H1 (cell line): ENCODE results near the gene ADORA1. TPM values are rescaled to one million over a fixed set of nuclear protein-coding genes. Genes with fewer than 3 reads are reported as not detected.

Experiments
- CTCF ChIA-PET: fragments of 300-600 bp; sonication (Branson Sonifier 250); formaldehyde crosslinking; loops from one replicate; lab custom pipeline; 2021; ENCODE audit not compliant: partially characterized antibody; lab: Charles Lee
- POLR2A ChIA-PET: fragments of 300-600 bp; sonication (Branson Sonifier 250); formaldehyde crosslinking; loops from one replicate; lab custom pipeline; 2021; ENCODE audit warnings: inconsistent platforms; ENCODE audit not compliant: partially characterized antibody; lab: Charles Lee
- DNase-seq, 2 experiments: peaks; one replicate each; pipeline versions ENCODE4 v3.0.0 to v3.0.0-alpha.2; 2010 to 2022; ENCODE audit warnings: low spot score in 2 of 2, low read depth in 1 of 2, mixed read lengths in 1 of 2
- FAIRE-seq: peaks from 2 replicates; lab custom pipeline; 2011; peaks lifted over from hg19 to GRCh38; lab: Jason Lieb, UNC
- H2AFZ ChIP-seq: 2 replicates; pipeline ENCODE4 v1.8.1; 2012; ENCODE audit warnings: low read length, inconsistent platforms
- H2AK5ac ChIP-seq: 2 replicates; pipeline ENCODE4 v1.6.1; 2013; ENCODE audit warnings: low read depth, low read length
- H2BK120ac ChIP-seq: replicated peaks from 2 replicates; pipeline ENCODE3; 2013; ENCODE audit warnings: low read depth, low read length, inconsistent platforms
- H2BK12ac ChIP-seq: 2 replicates; pipeline ENCODE4 v1.6.1; 2013; ENCODE audit warnings: low read depth, low read length
- H2BK15ac ChIP-seq: 2 replicates; pipeline ENCODE4 v1.6.1; 2013; ENCODE audit warnings: low read length
- H2BK20ac ChIP-seq: 2 replicates; pipeline ENCODE4 v1.6.1; 2013; ENCODE audit warnings: low read length
- H2BK5ac ChIP-seq: 2 replicates; pipeline ENCODE4 v1.6.1; 2013; ENCODE audit warnings: low read depth, low read length
- H3K14ac ChIP-seq: 2 replicates; pipeline ENCODE4 v1.6.1; 2013; ENCODE audit warnings: inconsistent platforms; ENCODE audit not compliant: insufficient read length
- H3K18ac ChIP-seq: 2 replicates; pipeline ENCODE4 v1.6.1; 2013; ENCODE audit warnings: low read length; ENCODE audit errors: extremely low read depth
- H3K23ac ChIP-seq: 2 replicates; pipeline ENCODE4 v1.6.1; 2013; ENCODE audit warnings: inconsistent platforms; ENCODE audit not compliant: insufficient read length
- H3K23me2 ChIP-seq: 2 replicates; pipeline ENCODE4 v1.6.1; 2013; ENCODE audit warnings: low read depth, low read length
- H3K27ac ChIP-seq: 2 replicates; pipeline ENCODE4 v1.6.1; 2011; ENCODE audit warnings: low read depth, low read length, inconsistent platforms
- H3K27me3 ChIP-seq, 4 experiments: replicated peaks in 1 of 4; 1 replicate in 1 of 4; 2 replicates in 3 of 4; pipeline versions ENCODE4 v1.6.1 to v1.8.1; 2011 to 2013; ENCODE audit warnings: low read length in 3 of 4, mild to moderate bottlenecking in 3 of 4, inconsistent platforms in 2 of 4, mixed read lengths in 2 of 4, moderate library complexity in 1 of 4; ENCODE audit not compliant: control insufficient read depth in 3 of 4, insufficient read depth in 3 of 4; ENCODE audit errors: extremely low read depth in 1 of 4
- H3K36me3 ChIP-seq, 4 experiments: 2 replicates each; pipeline versions ENCODE4 v1.6.1 to v1.8.1; 2011 to 2013; ENCODE audit warnings: mild to moderate bottlenecking in 4 of 4, low read length in 3 of 4, moderate library complexity in 2 of 4, control low read depth in 1 of 4, inconsistent platforms in 1 of 4; ENCODE audit not compliant: insufficient read depth in 4 of 4, control insufficient read depth in 2 of 4
- H3K4ac ChIP-seq: replicated peaks from 2 replicates; pipeline ENCODE3; 2013; ENCODE audit warnings: low read length, low read depth, mixed read lengths, inconsistent platforms; ENCODE audit not compliant: insufficient read length
- H3K4me1 ChIP-seq, 4 experiments: replicated peaks in 1 of 4; 1 replicate in 1 of 4; 2 replicates in 3 of 4; pipeline versions ENCODE4 v1.6.1 to v1.8.1; 2011 to 2013; ENCODE audit warnings: low read length in 3 of 4, inconsistent platforms in 2 of 4, mixed read lengths in 1 of 4; ENCODE audit not compliant: insufficient read depth in 4 of 4, control insufficient read depth in 3 of 4
- H3K4me2 ChIP-seq, 2 experiments: 2 replicates each; pipeline versions ENCODE4 v1.6.1 to v1.8.1; 2011 to 2013; ENCODE audit warnings: low read depth in 2 of 2, low read length in 2 of 2, control low read depth in 1 of 2, inconsistent platforms in 1 of 2, mild to moderate bottlenecking in 1 of 2; ENCODE audit not compliant: insufficient read depth in 1 of 2
- H3K4me3 ChIP-seq, 4 experiments: fragments of 200-600, 300-600 bp in 1 of 4; sonication (generic), shearing (Covaris generic), sonication (Bioruptor Twin) in 1 of 4; 2 replicates each; pipeline versions ENCODE4 v1.5.1 to v1.8.1; 2011 to 2016; ENCODE audit warnings: low read length in 4 of 4, low read depth in 3 of 4, control low read depth in 2 of 4, inconsistent platforms in 2 of 4, mild to moderate bottlenecking in 2 of 4, mixed read lengths in 1 of 4, moderate library complexity in 1 of 4; ENCODE audit not compliant: insufficient read depth in 2 of 4; ENCODE audit errors: extremely low read depth in 1 of 4
- H3K56ac ChIP-seq: replicated peaks from 2 replicates; pipeline ENCODE3; 2013; ENCODE audit warnings: low read depth, mild to moderate bottlenecking, mixed read lengths, low read length, inconsistent platforms; ENCODE audit not compliant: insufficient read length
- H3K79me1 ChIP-seq: 2 replicates; pipeline ENCODE4 v1.6.1; 2013; ENCODE audit warnings: low read depth, low read length, control low read depth
- H3K79me2 ChIP-seq, 2 experiments: 2 replicates each; pipeline versions ENCODE4 v1.6.1 to v1.8.1; 2012 to 2013; ENCODE audit warnings: low read length in 2 of 2, mild to moderate bottlenecking in 2 of 2, inconsistent platforms in 1 of 2; ENCODE audit not compliant: insufficient read depth in 2 of 2, control insufficient read depth in 1 of 2
- H3K9ac ChIP-seq, 4 experiments: replicated peaks in 1 of 4; 1 replicate in 1 of 4; 2 replicates in 3 of 4; pipeline versions ENCODE4 v1.6.1 to v1.8.1; 2011 to 2013; ENCODE audit warnings: low read depth in 3 of 4, low read length in 3 of 4, control low read depth in 2 of 4, mild to moderate bottlenecking in 2 of 4, moderate library complexity in 2 of 4, inconsistent platforms in 1 of 4; ENCODE audit errors: extremely low read depth in 1 of 4
- H3K9me3 ChIP-seq, 2 experiments: 2 replicates each; pipeline versions ENCODE4 v1.6.1 to v1.8.1; 2012 to 2013; ENCODE audit warnings: mild to moderate bottlenecking in 2 of 2, moderate library complexity in 2 of 2, control low read depth in 1 of 2, inconsistent platforms in 1 of 2, low read depth in 1 of 2, low read length in 1 of 2, mixed read lengths in 1 of 2; ENCODE audit not compliant: insufficient read depth in 2 of 2
- H4K20me1 ChIP-seq, 2 experiments: replicated peaks in 1 of 2; 2 replicates each; pipeline versions ENCODE3 to v1.8.1; 2011 to 2013; ENCODE audit warnings: inconsistent platforms in 2 of 2, low read length in 2 of 2, mild to moderate bottlenecking in 1 of 2; ENCODE audit not compliant: insufficient read depth in 2 of 2, control insufficient read depth in 1 of 2
- H4K5ac ChIP-seq: 2 replicates; pipeline ENCODE4 v1.6.1; 2013; ENCODE audit warnings: low read length, low read depth, mixed read lengths, inconsistent platforms; ENCODE audit not compliant: insufficient read length
- H4K8ac ChIP-seq: 2 replicates; pipeline ENCODE4 v1.8.0; 2013; ENCODE audit warnings: mild to moderate bottlenecking, moderate library complexity, low read length, inconsistent platforms; ENCODE audit not compliant: insufficient read depth; ENCODE audit errors: extremely low read depth
- H4K91ac ChIP-seq: replicated peaks from 2 replicates; pipeline ENCODE3; 2013; ENCODE audit warnings: low read length, mixed read lengths, inconsistent platforms; ENCODE audit not compliant: insufficient read length
- ASH2L ChIP-seq: fragments of 200-600, 300-600 bp; sonication (generic); IDR thresholded peaks from one replicate; pipeline ENCODE4 v1.7.1; 2017; ENCODE audit warnings: low read length
- CBX8 ChIP-seq: fragments of 300-800, 300-1000 bp; sonication (generic); IDR thresholded peaks from 2 replicates; pipeline ENCODE4 v1.7.1; 2016; ENCODE audit warnings: low read depth, low read length, borderline replicate concordance
- CHD1 ChIP-seq: IDR thresholded peaks from 2 replicates; pipeline ENCODE4 v1.6.1; 2012; ENCODE audit warnings: low read depth, low read length, improper control_type of control experiment
- CREB1 ChIP-seq: IDR thresholded peaks from 2 replicates; pipeline ENCODE4 v1.6.1; 2012; ENCODE audit warnings: inconsistent platforms
- GABPA ChIP-seq: IDR thresholded peaks from 2 replicates; pipeline ENCODE4 v1.6.1; 2011; ENCODE audit warnings: mild to moderate bottlenecking, low read length, moderate library complexity, borderline replicate concordance; ENCODE audit not compliant: insufficient read depth
- MAFK ChIP-seq: IDR thresholded peaks from 2 replicates; pipeline ENCODE4 v1.6.1; 2012; ENCODE audit warnings: low read depth, mild to moderate bottlenecking, improper control_type of control experiment, low read length
- NRF1 ChIP-seq: IDR thresholded peaks from 2 replicates; pipeline ENCODE4 v1.6.1; 2011; ENCODE audit warnings: mild to moderate bottlenecking, low read depth, low read length, improper control_type of control experiment
- POU5F1 ChIP-seq: IDR thresholded peaks from 2 replicates; pipeline ENCODE4 v1.6.1; 2011; ENCODE audit warnings: low read depth, mild to moderate bottlenecking, low read length, moderate library complexity
- RBBP5 ChIP-seq: IDR thresholded peaks from 2 replicates; pipeline ENCODE4 v1.7.1; 2012; ENCODE audit warnings: low read depth, mild to moderate bottlenecking, inconsistent platforms, low read length, moderate library complexity, borderline replicate concordance
- RFX5 ChIP-seq: IDR thresholded peaks from 2 replicates; pipeline ENCODE4 v1.6.1; 2011; ENCODE audit warnings: low read depth, low read length, improper control_type of control experiment, borderline replicate concordance
- SIN3A ChIP-seq, 2 experiments: IDR thresholded peaks in 1 of 2; conservative IDR thresholded peaks in 1 of 2; 2 replicates each; pipeline ENCODE4 v1.6.1; 2011 to 2012; ENCODE audit warnings: low read length in 2 of 2, improper control_type of control experiment in 1 of 2, low read depth in 1 of 2, mild to moderate bottlenecking in 1 of 2
- TAF1 ChIP-seq: IDR thresholded peaks from 2 replicates; pipeline ENCODE4 v1.6.1; 2011; ENCODE audit warnings: mild to moderate bottlenecking, low read depth, low read length
- TAF7 ChIP-seq: optimal IDR thresholded peaks from 2 replicates; pipeline ENCODE3; 2011; ENCODE audit warnings: low read depth, mild to moderate bottlenecking, inconsistent platforms, low read length, moderate library complexity, borderline replicate concordance
- WGBS, 2 experiments: shearing (Covaris generic) in 1 of 2; methylation state at CpG; one replicate each; pipeline versions ENCODE4 v1.1.6 to v1.1.7; 2013 to 2015; ENCODE audit warnings: low lambda C conversion rate in 2 of 2, mixed read lengths in 2 of 2, inconsistent platforms in 1 of 2, low coverage in 1 of 2, missing lambda C conversion rate in 1 of 2; ENCODE audit not compliant: insufficient replicate concordance in 2 of 2, insufficient coverage in 1 of 2, insufficient read length in 1 of 2; ENCODE audit errors: extremely low coverage in 1 of 2, missing lambda C conversion rate in 1 of 2; 5-methylcytosine and 5-hydroxymethylcytosine counted together
- polyA plus RNA-seq, 7 experiments: library from polyadenylated mRNA; depleted of rRNA in 3 of 7; stranded (reverse) in 5 of 7; unstranded in 2 of 7; fragments of >200 nt in 5 of 7; fragments of 200-250 nt in 2 of 7; gene quantifications; 1 replicate in 5 of 7; 2 replicates in 1 of 7; 4 replicates in 1 of 7; pipeline versions ENCODE4 v1.2.1 to v1.2.3, GENCODE V29; 2011 to 2013; ENCODE audit warnings: missing spikeins in 2 of 7, mixed read lengths in 2 of 7
- total RNA-seq: library from RNA; stranded (reverse); fragmentation: NEBNext Ultra II Directional; extraction: Animal tissue kit (Norgen Biotek cat#: 25700); gene quantifications from 2 replicates; pipeline ENCODE4 v1.2.1, GENCODE V29; 2021

Gene ADORA1
- total and polyA plus RNA-seq, 2 of the 8 experiments (the other 6 are each of a cell fraction or from before 2014, with no cell fraction given): 3.3 to 6.7 TPM

- TF ChIP-seq GABPA (no peak), CBX8 (no peak), RBBP5 (no peak), CREB1 (no peak), RFX5 (no peak), MAFK (no peak), TAF1 (no peak), NRF1 (no peak), TAF7 (no peak), CHD1 (no peak), SIN3A (conservative IDR thresholded peaks at IDR 0.05 in 1 of 2, IDR thresholded peaks at IDR 0.05 in 1 of 2; ENCODE audit: low read depth in 1 of 2, low read length in 2 of 2) (no peak), POU5F1 (no peak), ASH2L (no peak)
- TF ChIP-seq, all 59 proteins: peak for 0
- ChIA-PET POLR2A (no interaction called here), CTCF (interaction anchor here (0.7 to 16.8 kb wide), 14 partner anchors 11 to 131 kb away, joined by 3 to 511 read pairs (median 36); partner anchors contain the start of genes ADORA1, CHI3L1 and MYOG)
- WGBS, 2 experiments: 94% methylated on average over 21 of the region's 21 CpGs; no CpG with 5 or more reads in 1 of the 2 experiments
- no peak overlapping the region for H2BK15ac ChIP-seq
- FAIRE-seq (no peak), DNase-seq (no peak)
- H3K4me2 ChIP-seq: no peak overlapping the region
- no peak overlapping the region for H3K18ac ChIP-seq
- peaks cover 0 to 7% (median 0%) of the 10 kb centered on the region in 4 experiments; a peak in 3 of 7 replicates for H3K4me1 ChIP-seq
- H3K4ac ChIP-seq: no peak overlapping the region
- no peaks in the 10 kb centered on the region for H3K27me3 ChIP-seq
- no peaks in the 10 kb centered on the region for H4K20me1 ChIP-seq
- no peak overlapping the region for H4K5ac ChIP-seq
- H2BK20ac ChIP-seq: no peak overlapping the region
- H2AFZ ChIP-seq: no peak overlapping the region
- H2BK12ac ChIP-seq: no peak overlapping the region
- no peaks in the 10 kb centered on the region for H3K9me3 ChIP-seq
- no peak overlapping the region for H3K9ac ChIP-seq
- H2AK5ac ChIP-seq: no peak overlapping the region
- no peak overlapping the region for H3K4me3 ChIP-seq
- H3K79me1 ChIP-seq: no peaks in the 10 kb centered on the region
- H4K8ac ChIP-seq: no peak overlapping the region
- H3K23me2 ChIP-seq: no peaks in the 10 kb centered on the region
- no peak overlapping the region for H4K91ac ChIP-seq
- no peaks in the 10 kb centered on the region for H3K79me2 ChIP-seq
- H3K36me3 ChIP-seq: no peaks in the 10 kb centered on the region
- no peak overlapping the region for H3K14ac ChIP-seq
- no peak overlapping the region; the same call in 1 of the 2 replicates for H2BK5ac ChIP-seq
- H3K27ac ChIP-seq: no peak overlapping the region
- no peak overlapping the region for H3K23ac ChIP-seq
- no peak overlapping the region for H3K56ac ChIP-seq
- no peak overlapping the region for H2BK120ac ChIP-seq
These were observed 42.4 kb downstream of the ADORA1 start for GRCh38 chr1:203169770-203170520.
